ENCODE results near the gene LIFR.
A peak's percentile ranks its signal among the peaks of the same experiment; 100 is the strongest.

LIFR gene, protein sequence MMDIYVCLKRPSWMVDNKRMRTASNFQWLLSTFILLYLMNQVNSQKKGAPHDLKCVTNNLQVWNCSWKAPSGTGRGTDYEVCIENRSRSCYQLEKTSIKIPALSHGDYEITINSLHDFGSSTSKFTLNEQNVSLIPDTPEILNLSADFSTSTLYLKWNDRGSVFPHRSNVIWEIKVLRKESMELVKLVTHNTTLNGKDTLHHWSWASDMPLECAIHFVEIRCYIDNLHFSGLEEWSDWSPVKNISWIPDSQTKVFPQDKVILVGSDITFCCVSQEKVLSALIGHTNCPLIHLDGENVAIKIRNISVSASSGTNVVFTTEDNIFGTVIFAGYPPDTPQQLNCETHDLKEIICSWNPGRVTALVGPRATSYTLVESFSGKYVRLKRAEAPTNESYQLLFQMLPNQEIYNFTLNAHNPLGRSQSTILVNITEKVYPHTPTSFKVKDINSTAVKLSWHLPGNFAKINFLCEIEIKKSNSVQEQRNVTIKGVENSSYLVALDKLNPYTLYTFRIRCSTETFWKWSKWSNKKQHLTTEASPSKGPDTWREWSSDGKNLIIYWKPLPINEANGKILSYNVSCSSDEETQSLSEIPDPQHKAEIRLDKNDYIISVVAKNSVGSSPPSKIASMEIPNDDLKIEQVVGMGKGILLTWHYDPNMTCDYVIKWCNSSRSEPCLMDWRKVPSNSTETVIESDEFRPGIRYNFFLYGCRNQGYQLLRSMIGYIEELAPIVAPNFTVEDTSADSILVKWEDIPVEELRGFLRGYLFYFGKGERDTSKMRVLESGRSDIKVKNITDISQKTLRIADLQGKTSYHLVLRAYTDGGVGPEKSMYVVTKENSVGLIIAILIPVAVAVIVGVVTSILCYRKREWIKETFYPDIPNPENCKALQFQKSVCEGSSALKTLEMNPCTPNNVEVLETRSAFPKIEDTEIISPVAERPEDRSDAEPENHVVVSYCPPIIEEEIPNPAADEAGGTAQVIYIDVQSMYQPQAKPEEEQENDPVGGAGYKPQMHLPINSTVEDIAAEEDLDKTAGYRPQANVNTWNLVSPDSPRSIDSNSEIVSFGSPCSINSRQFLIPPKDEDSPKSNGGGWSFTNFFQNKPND

DNA sequence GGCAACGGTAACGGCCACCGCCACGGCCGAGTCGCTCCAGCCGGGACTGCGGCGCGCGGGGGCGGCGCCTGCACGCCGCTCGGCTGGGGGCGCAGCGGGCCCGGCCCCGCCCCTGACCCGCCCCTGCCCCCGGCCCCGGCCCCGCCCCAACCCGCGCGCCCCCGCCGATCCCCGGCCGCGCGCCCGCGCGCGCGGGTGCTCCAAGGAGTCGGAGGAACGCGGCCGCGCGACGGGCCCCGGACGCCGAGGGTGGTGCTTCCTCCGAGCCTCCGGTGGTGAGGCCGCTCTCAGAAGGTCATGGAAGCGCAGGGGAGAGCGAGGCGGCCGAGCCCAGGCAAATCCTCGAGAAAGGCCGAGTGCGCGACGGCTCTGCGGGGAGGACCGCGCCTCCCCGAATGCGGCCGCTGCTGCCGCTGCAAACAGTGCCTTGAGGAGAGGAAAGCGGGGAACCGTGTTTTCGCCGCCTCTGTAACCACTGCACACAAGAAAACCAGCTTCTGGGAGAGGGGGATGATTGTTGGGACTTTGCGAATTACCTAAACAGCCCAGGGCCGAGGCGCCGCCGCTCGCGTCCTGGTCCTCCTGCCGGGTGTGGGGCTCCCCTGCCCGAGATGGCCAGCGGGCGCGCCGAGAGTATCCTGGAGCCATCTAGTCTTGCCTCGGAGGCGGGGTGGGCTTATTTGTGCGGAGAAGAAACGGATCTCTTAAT is at the start of gene LIFR:
TSS of gene LIFR (minus strand) at position 48 of the 709 bp plus-strand sequence. CDS start 25,999 bp downstream, outside the sequence.
- H3K4me3 ChIP-seq (ENCODE audit: control insufficient read depth, low read depth, low read length), result peak within 1 kb of the TSS; percentile 86
- DNase-seq (ENCODE audit: low read depth), result peak; percentile 17
- TF ChIP-seq, protein P1, sequence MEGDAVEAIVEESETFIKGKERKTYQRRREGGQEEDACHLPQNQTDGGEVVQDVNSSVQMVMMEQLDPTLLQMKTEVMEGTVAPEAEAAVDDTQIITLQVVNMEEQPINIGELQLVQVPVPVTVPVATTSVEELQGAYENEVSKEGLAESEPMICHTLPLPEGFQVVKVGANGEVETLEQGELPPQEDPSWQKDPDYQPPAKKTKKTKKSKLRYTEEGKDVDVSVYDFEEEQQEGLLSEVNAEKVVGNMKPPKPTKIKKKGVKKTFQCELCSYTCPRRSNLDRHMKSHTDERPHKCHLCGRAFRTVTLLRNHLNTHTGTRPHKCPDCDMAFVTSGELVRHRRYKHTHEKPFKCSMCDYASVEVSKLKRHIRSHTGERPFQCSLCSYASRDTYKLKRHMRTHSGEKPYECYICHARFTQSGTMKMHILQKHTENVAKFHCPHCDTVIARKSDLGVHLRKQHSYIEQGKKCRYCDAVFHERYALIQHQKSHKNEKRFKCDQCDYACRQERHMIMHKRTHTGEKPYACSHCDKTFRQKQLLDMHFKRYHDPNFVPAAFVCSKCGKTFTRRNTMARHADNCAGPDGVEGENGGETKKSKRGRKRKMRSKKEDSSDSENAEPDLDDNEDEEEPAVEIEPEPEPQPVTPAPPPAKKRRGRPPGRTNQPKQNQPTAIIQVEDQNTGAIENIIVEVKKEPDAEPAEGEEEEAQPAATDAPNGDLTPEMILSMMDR (IDR thresholded peaks at IDR 0.05; ENCODE audit: control insufficient read depth, insufficient read depth, low read depth, low read length, missing control alignments), result no peak

DNA sequence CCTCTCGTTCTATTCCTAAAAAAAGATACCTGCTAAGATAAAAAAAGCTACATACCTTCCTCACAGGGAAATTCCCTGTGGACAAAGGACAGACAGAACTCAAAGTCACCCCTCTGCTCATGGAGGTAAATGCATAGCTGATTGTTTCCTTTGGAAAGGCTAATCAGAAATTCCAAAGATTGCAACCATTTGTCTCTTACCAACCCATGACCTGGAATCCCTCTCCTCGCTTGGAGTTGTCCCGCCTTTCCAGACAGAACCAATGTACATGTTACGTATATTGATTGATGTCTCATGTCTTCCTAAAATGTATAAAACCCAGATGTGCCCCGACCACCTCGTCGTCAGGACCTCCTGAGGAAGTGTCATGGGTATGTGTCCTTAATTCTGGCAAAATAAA is 49.2 kb upstream of the LIFR start:
- no peak overlapping the region for H3K4me3 ChIP-seq (ENCODE audit: control insufficient read depth, low read depth, low read length)
- TF ChIP-seq, protein P1 (IDR thresholded peaks at IDR 0.05; ENCODE audit: control insufficient read depth, insufficient read depth, low read depth, low read length, missing control alignments), result no peak
- DNase-seq (ENCODE audit: low read depth), result no peak

DNA sequence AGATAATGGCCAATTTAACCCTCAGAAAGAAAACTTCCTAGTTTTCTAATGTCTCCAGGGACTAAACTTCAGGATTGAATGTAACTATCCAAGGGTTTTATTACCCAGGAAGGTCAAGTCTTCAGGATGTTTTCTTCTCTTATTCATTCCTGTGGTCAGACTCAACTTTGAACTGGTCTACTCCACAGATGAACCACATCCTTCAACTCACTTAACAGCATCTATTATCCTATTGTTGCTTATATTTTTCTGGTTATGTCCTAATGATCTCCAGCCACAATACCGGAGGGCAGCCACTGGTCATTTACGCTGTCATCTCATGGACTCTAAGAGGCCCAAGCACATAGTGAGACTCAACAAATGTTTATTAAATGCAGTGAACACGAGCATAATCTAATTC is 47.2 kb upstream of the LIFR start:
- DNase-seq (ENCODE audit: low read depth), result no peak
- TF ChIP-seq, protein P1 (IDR thresholded peaks at IDR 0.05; ENCODE audit: control insufficient read depth, insufficient read depth, low read depth, low read length, missing control alignments), result no peak

DNA sequence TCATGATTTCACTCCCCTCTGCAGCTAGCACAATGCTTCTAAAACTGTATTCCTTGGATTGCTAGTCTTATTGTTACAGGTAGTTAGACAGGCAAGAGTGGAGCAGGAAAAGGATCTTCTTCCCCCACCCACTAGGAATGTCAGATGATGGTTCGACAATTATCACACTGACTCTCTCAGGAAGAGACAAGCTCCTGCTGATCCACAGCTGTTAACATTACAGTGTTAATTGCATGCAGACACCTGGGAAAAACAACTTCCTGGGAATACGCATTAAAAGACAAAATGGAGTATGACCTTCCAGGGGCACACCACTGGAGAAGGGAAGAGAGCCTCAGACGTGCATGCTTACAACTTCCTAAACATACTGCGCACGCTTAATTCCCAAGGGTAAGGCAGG is 46.2 kb upstream of the LIFR start:
- no peak for DNase-seq (ENCODE audit: low read depth)
- no peak overlapping the region for H3K4me3 ChIP-seq (ENCODE audit: control insufficient read depth, low read depth, low read length)
- TF ChIP-seq, protein P1 (IDR thresholded peaks at IDR 0.05; ENCODE audit: control insufficient read depth, insufficient read depth, low read depth, low read length, missing control alignments), result no peak

More for the DNA sequence above, 47.2 kb upstream of the LIFR start:
- no peak overlapping the region for H3K4me3 ChIP-seq (ENCODE audit: control insufficient read depth, low read depth, low read length)

DNA sequence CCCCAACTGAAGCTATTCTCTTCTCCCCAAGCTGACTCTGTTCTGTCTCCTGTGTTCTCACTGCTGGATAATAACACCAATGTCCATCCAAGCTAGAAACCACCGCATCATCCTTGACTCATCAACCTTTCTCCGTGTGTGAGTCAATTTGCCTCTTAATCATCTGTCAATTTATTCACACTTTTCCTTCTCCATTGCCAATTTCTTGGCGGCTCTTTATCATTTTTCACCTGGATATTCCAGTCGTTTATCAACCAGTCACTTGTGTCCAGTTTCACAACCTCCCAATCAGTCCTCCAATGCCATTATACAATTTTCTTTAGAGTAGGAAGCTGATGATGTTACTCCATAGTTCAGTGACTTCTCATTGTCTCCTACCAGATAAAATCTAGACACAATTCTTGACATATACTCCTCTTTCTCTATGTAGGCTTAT is 45.4 kb upstream of the LIFR start:
- no peak overlapping the region for H3K4me3 ChIP-seq (ENCODE audit: control insufficient read depth, low read depth, low read length)
- no peak for DNase-seq (ENCODE audit: low read depth)
- TF ChIP-seq, protein P1 (IDR thresholded peaks at IDR 0.05; ENCODE audit: control insufficient read depth, insufficient read depth, low read depth, low read length, missing control alignments), result no peak
